A673 (cell line): ENCODE data around the gene NPC1.

ENCODE experiments used
- EZH2 ChIP-seq: fragments of 200-600 bp; sonication (generic); IDR thresholded peaks from 2 replicates; pipeline ENCODE4 v1.6.1; 2017; ENCODE audit warnings: borderline replicate concordance, low read depth, mild to moderate bottlenecking, mixed read lengths, antibody characterized with exemption, low read length; ENCODE audit not compliant: poor library complexity, severe bottlenecking
- TF ChIP-seq, protein P1 (sequence below): fragments of 300-800, 200-600 bp; sonication (generic); conservative IDR thresholded peaks from 2 replicates; pipeline ENCODE4 v1.5.1; 2017; ENCODE audit warnings: low read depth, mild to moderate bottlenecking, antibody characterized with exemption, low read length, moderate library complexity, mixed read lengths

DNA sequence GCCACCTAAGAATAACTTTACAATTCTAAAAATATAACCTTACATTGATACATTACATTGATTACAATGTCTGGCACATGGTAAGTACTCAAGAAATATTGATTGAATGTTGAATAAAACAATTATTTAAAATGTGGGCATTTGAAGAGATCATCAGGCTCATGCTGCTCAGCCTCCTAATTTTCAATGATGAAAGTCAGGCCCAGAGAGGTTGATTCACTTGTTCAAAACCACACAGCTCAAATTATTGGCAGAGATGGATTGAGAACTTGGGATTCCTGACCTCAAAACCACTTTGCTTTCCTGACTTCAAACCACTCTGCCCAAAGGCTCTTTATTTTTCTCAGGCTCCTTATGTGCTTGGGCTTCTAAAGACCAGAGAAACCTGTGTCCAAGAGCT lies 41.7 kb upstream of the NPC1 start:
- TF ChIP-seq, protein P1, sequence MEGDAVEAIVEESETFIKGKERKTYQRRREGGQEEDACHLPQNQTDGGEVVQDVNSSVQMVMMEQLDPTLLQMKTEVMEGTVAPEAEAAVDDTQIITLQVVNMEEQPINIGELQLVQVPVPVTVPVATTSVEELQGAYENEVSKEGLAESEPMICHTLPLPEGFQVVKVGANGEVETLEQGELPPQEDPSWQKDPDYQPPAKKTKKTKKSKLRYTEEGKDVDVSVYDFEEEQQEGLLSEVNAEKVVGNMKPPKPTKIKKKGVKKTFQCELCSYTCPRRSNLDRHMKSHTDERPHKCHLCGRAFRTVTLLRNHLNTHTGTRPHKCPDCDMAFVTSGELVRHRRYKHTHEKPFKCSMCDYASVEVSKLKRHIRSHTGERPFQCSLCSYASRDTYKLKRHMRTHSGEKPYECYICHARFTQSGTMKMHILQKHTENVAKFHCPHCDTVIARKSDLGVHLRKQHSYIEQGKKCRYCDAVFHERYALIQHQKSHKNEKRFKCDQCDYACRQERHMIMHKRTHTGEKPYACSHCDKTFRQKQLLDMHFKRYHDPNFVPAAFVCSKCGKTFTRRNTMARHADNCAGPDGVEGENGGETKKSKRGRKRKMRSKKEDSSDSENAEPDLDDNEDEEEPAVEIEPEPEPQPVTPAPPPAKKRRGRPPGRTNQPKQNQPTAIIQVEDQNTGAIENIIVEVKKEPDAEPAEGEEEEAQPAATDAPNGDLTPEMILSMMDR: no peak
- TF ChIP-seq EZH2: no peak
